Epithelial cell of esophagus (primary cell): ENCODE results near the gene KIDINS220.

Source experiments
- DNase-seq: peaks from one replicate; pipeline ENCODE4 v3.0.0; 2010; ENCODE audit warnings: low read depth
- H3K4me3 ChIP-seq: 2 replicates; pipeline ENCODE4 v1.5.1; 2011; ENCODE audit warnings: mild to moderate bottlenecking, low read length, control low read depth
- TF ChIP-seq, protein P1 (sequence below): IDR thresholded peaks from 2 replicates; pipeline ENCODE4 v1.5.1; 2011; ENCODE audit warnings: low read depth, mild to moderate bottlenecking, low read length, control low read depth, inconsistent platforms; ENCODE audit not compliant: insufficient read depth; ENCODE audit errors: missing control alignments

Gene KIDINS220

DNA sequence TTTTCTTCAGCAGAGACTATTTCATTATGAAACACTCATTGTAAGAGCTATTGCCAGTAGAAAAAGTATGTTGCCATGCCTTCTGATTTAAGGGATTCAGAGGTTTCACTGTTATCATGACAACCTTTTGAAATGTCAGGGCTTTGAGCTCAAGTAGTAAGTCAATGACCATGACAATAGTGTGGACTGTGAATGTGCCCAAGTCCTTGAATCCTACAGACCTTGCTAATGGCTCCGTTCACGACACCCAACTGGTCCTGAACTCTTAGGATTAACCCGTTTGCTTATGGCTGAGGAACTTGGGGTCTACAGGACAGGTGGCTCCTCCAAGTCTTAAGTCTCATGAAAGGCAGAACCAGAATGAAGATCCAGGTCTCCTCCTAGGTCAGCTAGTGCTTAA is 17.6 kb upstream of the KIDINS220 start:
- DNase-seq, result no peak
- TF ChIP-seq, protein P1, sequence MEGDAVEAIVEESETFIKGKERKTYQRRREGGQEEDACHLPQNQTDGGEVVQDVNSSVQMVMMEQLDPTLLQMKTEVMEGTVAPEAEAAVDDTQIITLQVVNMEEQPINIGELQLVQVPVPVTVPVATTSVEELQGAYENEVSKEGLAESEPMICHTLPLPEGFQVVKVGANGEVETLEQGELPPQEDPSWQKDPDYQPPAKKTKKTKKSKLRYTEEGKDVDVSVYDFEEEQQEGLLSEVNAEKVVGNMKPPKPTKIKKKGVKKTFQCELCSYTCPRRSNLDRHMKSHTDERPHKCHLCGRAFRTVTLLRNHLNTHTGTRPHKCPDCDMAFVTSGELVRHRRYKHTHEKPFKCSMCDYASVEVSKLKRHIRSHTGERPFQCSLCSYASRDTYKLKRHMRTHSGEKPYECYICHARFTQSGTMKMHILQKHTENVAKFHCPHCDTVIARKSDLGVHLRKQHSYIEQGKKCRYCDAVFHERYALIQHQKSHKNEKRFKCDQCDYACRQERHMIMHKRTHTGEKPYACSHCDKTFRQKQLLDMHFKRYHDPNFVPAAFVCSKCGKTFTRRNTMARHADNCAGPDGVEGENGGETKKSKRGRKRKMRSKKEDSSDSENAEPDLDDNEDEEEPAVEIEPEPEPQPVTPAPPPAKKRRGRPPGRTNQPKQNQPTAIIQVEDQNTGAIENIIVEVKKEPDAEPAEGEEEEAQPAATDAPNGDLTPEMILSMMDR, result no peak
- no peak overlapping the region for H3K4me3 ChIP-seq

DNA sequence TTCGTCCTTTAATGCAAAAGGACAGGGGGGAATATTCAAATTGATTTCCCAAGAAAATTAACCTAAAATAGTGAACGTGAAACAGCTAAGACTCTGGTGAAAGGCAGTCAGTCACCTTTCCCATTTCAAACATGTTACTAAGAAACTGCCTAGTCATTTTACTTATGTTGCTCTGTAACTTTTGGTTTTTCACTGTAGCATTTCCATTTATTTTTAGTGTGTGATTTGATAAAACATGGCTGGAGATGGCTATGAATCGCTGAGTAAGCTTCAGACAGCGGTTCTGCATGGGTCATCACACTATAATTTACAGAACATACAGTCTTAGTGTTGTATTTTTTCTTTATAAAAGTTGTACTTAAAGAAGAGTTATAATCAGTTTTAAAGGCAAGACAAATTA is 16.0 kb upstream of the KIDINS220 start:
- DNase-seq, result no peak
- TF ChIP-seq, protein P1, result no peak
- H3K4me3 ChIP-seq, result no peak overlapping the region

DNA sequence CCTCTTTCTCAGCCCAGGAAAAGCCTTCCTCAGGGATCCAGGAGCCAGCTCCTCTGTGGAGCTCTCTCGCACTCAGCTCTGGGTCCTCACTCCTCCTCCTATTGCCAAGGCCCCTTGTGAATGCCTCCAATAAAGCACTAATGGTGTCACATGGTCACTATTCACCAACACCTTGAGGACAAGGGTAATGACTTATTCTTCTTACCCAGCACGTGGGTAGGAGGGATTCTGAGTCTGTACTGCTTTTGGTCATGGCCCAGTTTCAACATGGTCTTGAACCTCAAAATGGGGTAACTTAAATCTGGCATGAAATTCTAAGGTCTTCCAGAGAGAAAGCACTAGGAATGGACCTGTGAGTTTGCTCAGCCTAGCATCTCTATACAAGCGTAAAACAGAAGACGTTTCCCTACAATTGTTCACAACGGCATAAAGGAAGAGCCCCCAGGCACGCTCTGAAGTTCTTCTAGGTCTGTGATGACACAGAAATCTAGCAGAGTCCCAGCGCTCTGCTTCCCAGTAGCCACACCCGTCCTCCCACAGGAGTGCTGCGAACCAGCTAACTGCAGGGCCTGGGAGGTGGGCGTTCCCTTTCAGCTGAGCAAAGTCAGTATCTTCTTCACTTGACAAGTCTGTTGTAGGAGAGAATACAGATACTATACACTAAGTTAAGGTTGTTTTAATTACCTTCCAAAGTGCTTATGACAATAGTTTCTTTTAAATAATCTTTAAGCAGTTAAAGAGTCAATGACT is 14.6 kb upstream of the KIDINS220 start:
- DNase-seq, result peak; percentile 58
- TF ChIP-seq, protein P1, result no peak
- no peak overlapping the region for H3K4me3 ChIP-seq

DNA sequence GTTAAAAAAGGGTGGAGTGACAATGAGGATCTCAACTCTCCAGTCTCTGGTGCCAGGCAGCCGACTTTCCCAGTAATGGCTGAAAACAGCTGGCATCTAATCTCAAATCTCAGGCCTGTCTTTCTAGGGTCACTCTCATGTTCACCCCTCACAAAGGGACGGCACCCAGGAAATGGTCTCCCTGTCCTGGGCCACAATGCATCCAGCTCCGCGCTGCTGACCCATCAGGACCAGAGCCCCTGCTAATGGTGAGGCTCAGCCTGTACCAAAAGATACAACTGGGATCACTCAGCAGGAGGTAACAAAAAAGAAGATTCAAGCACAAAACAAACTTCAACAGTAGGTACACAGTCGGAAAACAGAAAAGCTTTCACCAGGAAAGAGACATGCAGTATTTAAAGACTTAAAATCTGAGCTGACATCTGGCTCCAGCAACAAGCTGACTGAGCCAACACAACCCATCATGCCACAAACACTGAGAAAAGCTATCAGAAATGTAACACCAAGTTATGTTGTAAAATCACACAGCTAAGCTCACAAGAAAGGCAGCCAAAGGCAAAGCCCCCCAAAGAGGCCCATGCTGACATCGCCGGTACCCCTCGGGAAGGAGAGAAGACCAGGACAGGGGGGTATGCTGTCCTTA is 13.6 kb upstream of the KIDINS220 start:
- TF ChIP-seq, protein P1, result no peak
- no peak overlapping the region for H3K4me3 ChIP-seq
- no peak for DNase-seq

DNA sequence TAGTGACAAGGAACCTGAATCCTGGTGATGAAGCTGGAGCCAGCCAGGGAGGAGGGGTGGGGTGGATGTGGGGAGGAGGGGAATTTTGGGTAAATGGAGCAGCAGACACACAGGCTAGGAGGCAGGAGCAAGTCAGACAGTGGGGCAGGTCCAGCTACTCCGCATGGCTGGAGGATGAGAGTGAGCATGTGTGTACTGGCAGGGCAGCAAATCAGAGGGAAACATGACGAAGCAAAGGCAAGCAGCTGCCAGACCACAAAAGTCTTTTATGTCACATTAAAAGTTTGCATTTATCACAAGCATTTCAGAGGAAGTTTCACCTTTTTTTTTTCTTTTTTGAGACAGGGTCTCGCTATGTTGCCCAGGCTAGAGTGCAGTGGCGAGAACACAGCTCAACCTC is 11.9 kb upstream of the KIDINS220 start:
- TF ChIP-seq, protein P1, result no peak
- no peak overlapping the region for H3K4me3 ChIP-seq
- DNase-seq, result peak; percentile 78

DNA sequence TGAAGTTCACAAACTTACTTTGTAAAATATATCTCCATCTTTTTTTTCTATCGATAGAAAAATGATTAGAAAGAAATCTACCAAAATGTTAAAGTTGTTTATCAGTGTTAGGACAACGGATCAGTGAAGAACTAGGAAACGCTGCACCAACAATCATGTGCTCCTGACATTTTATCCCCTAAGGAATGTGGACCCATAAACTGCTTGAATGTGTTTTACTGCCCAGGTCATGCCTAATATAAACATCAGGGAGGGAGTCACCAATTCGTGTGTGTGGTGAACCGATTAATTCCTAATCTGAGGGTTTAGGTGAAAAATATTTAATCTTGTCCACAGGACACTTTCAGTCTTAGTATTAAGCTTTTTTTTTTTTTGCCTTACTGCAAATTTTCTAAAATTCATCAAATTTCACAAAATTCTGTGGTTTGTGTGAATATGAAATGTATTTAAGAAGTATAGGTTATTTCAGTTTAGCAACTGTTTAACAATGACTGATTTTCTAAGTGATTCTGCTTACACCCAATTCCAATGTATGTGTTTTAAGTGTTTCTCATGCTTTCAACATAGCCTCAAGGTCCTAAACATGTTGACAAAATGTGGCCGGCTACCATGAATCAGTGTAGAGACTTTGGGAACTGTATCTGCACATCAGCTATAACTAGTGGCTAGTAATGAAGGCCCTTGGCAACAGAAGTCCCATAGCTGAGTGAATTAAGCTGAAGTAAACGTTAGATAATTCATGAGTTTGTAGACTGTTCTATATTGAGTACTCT is 11.1 kb upstream of the KIDINS220 start:
- DNase-seq, result peak; percentile 12
- H3K4me3 ChIP-seq, result no peak overlapping the region
- TF ChIP-seq, protein P1, result no peak
